ENCODE measurements around the gene AKAP4.

The AKAP4 gene, protein sequence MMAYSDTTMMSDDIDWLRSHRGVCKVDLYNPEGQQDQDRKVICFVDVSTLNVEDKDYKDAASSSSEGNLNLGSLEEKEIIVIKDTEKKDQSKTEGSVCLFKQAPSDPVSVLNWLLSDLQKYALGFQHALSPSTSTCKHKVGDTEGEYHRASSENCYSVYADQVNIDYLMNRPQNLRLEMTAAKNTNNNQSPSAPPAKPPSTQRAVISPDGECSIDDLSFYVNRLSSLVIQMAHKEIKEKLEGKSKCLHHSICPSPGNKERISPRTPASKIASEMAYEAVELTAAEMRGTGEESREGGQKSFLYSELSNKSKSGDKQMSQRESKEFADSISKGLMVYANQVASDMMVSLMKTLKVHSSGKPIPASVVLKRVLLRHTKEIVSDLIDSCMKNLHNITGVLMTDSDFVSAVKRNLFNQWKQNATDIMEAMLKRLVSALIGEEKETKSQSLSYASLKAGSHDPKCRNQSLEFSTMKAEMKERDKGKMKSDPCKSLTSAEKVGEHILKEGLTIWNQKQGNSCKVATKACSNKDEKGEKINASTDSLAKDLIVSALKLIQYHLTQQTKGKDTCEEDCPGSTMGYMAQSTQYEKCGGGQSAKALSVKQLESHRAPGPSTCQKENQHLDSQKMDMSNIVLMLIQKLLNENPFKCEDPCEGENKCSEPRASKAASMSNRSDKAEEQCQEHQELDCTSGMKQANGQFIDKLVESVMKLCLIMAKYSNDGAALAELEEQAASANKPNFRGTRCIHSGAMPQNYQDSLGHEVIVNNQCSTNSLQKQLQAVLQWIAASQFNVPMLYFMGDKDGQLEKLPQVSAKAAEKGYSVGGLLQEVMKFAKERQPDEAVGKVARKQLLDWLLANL

DNA sequence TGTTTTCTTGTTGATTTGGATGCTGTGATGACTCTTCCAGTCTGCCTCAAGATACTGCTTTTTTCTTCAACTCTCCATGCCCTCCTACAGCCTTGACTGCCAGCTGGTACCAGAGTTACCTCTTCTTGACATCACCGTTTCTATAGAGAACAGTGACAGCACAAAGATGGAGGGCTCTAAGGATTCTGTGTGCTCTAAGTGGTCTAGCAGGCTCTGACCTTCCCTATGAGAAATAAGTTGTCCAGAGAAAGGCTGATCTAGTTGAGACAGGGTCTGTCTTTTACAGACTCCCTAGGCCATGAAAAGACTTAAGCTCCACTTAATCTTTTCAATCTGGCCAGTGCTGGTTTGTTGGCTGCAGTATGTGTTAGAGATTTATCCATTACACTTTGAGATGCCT lies at the start of gene AKAP4:
Gene AKAP4 (minus strand): TSS at position 101 of the 400 bp plus-strand sequence. CDS start 118 bp downstream, outside the sequence.
- DNase-seq (ENCODE audit: low spot score): no peak

GRCh38 chrX:50211510-50211909 lies 10.7 kb upstream of the AKAP4 start:
- peak; percentile 7 for DNase-seq (ENCODE audit: low spot score)

DNA sequence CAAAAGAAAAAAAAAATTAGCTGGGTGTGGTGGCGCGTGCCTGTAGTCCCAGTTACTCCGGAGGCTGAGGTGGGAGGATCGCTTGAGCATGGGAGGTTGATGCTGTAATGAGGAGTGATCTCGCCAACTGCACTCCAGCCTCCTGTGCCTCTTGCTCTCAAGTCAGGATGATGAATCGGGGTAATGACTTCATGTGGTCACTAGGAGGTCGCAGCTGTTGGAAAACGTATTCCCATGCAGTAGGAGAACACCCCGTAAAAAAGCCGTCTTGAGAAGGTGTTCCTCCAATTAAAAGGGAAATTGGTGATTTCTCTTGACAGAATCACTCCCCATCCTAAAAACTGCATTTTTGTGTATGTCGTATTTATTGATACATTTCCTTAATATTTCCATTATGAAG lies 5.9 kb upstream of the AKAP4 start:
- no peak for DNase-seq (ENCODE audit: low spot score)

- peak; percentile 72 for DNase-seq (ENCODE audit: low spot score)
These were observed 3.6 kb upstream of the AKAP4 start, which contains the start of gene CCNB3 for GRCh38 chrX:50204364-50204899. Gene CCNB3, plus strand, starts transcription at chrX:50204765. Its CDS starts 80,399 bp downstream, at chrX:50285164.

DNA sequence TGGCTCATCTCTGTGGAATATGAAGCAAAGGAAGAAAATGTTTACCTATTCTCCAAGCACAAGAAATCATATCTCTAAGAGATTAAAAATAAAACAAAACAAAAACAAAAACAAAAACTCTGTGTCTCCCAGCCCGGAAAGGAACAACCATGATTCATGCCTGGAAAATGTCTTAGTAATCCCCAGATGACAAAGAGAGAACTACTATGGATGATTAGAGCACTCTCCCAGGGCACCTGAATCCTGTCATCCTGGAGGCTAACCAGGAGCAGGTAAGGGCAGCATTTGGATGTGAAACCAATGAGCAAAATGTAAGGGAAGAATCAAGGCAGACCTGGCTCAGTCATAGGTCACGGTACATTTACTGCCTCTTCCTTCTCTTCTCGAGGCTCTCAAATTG lies 1.7 kb upstream of the AKAP4 start:
- DNase-seq (ENCODE audit: low spot score): no peak

DNA sequence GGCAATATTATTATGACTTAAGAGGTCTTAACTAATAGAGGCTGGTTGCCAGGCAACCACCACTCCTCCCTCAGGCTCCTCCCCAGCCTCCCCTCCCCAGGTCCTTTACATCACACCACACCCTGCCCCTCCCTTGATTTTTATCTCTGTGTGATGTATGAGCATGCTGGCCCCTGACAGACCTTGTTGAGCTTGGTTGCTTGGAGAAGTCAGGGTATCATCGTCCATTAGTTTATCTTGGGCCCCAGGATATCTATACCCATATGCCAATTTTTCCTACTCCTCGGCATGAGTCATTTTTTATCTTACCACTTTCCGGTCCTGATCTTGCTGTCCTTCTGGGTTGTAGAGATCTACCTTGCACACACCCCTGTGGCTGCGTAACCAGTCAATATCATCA lies 2.5 kb downstream of the AKAP4 start:
- no peak for DNase-seq (ENCODE audit: low spot score)

DNA sequence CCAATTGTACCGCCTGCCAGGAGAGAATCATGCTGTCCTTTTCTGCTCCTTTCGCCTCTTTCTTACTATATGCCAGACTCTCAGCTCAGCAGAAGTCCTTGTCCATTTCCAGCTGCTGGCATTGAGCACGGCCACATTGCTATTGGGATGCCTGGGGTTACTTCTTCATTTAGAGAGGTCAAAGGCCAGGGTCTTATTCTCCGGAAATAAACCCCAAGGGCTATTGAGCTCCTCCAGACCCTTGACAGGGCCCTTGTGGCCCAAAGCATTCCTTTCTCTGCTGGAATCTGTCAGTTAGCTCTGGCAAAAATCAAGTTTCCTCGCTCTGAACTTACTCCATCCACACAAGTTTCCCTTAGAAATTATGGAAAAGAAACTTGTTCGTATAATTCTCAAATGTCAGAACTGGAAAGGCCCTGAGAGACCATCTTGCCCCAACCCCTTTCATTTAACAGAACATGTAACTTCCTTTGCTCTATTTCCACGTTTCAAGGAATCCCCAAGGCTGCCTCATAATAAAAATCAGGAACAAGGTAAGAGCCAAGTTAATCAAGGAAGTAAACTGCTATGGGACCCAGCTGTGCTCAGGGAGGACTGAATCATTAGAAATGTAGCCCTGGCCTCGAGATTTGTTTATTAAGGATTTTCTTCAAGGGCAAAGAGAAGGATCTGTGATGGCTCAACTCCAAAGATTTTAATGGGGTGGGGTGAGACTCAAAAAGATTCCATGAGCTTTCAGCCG lies 11.8 kb downstream of the AKAP4 start:
- DNase-seq (ENCODE audit: low spot score): no peak

DNA sequence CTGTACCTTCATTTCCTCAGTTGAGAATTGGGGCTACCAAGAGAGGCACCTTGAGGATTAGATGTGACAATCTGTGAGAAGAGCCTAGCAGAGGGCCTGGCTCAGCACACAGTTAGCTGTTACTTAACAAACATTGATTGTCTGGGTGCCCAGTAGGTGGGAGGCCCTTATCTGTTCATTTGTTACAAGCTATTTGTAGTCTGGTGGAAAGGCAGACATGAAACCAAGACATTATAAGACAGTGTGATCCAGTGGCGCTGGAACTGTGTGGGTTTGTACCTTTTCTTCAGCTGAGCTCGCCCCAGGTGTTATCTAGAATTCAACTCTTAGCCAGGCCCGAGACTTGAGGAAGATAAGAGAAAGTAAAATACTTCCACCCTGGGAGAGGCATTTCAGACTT lies 16.9 kb downstream of the AKAP4 start:
- no peak for DNase-seq (ENCODE audit: low spot score)

- no peak for DNase-seq (ENCODE audit: low spot score)
These were observed 20.5 kb downstream of the AKAP4 start for GRCh38 chrX:50180073-50180940.

GRCh38 chrX:50169717-50170116 lies 31.1 kb downstream of the AKAP4 start:
- no peak for DNase-seq (ENCODE audit: low spot score)

DNA sequence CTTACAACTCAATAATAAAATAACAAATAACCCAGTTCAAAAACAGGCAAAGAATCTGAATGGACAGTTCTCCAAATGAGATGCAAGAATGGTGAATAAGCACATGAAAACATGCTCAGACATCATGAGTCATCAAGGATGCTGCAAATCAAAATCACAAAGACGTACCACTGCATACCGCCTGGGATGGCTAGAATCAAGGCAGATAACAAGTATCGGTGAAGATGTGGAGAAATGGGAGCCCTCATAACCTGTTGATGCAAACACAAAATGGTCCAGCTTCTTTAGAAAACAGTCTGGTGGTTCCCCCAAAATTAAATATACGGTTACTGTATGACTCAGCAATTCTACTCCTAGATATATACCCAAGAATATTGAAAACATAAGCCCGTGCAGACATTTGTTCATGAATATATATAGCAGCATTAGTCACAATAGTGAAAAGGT lies 32.5 kb downstream of the AKAP4 start:
- no peak for DNase-seq (ENCODE audit: low spot score)

GRCh38 chrX:50167366-50167765 lies 33.4 kb downstream of the AKAP4 start:
- no peak for DNase-seq (ENCODE audit: low spot score)

DNA sequence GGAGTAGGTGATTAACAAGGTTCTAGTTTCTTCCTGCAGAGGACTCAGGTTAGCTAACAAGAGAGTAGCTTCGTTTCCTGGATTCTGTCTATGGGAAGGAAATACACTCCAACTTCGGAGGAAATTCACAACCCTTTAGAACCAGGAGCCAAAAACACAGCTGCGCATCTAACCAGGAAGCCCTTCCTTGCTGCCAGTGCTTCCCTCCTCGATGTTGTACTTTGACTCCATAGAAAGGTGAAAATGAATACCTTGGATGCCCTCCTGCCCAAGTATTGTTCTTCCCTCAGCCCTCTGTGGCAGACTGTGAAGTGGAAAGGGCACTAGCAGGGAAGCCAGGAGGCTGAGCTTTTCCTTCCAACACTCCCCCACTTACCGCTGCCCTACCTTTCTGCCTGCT lies 35.1 kb downstream of the AKAP4 start:
- no peak for DNase-seq (ENCODE audit: low spot score)

GRCh38 chrX:50161127-50161526 lies 39.7 kb downstream of the AKAP4 start:
- no peak for DNase-seq (ENCODE audit: low spot score)

- DNase-seq (ENCODE audit: low spot score): no peak
These were observed 42.2 kb downstream of the AKAP4 start for GRCh38 chrX:50158593-50158992.

- DNase-seq (ENCODE audit: low spot score): no peak
These were observed 43.2 kb downstream of the AKAP4 start for GRCh38 chrX:50157545-50158135.

DNA sequence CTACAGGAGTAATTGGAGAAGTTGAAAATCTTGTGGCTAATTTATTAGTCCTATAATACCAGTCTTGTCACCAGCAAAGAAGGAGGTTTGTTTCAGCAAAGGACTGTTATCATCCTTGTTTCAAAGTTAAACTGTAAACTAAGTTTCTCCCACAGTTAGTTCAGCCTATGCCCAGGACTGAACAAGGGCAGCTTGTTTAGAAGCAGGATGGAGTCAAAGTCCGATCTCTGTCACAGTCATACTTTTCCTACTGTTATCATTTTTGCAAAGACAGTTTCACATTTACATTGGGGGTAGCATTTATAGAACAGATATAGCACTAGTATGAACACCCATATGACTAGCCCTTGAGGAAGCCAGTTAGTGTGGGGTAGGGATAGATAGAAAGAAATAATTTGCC lies 46.4 kb downstream of the AKAP4 start:
- no peak for DNase-seq (ENCODE audit: low spot score)

DNA sequence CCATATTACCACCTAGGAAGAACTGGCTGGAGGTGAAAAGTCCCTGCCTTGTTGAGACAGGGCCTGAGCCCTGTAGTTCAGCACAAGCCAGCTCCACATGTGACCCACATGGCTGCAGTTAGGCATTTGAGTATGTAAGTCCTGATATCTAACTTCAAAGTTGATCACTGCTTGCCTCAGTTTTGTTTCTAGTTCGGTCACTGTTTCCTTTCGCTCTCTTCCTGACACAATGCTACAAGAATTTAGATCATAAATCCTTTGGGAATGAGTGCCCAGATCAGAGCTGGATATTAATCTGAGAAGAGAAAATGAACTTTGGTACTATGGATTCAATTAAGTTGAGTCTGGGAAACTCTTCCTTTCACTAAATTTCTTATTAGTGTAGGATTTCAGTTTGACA lies 48.4 kb downstream of the AKAP4 start:
- peak; percentile 6 for DNase-seq (ENCODE audit: low spot score)

DNA sequence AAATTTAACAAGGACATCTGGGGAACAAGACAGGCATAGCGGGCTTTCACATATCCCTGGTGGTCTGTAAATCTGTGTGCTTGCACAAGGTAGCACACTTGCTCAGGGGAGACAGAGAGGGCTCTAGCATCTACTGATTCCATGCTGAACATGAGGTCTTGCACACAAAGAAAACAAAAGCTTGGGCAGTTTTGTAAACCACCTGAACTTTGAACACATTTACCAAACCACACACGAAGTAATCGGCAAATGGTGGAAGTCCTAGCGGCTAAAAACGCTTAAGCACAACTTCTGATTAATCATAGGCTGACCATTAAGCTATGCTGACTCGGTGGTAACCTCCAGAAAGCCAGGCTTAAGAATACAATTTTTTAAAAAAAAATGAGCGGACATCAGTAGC lies 52.8 kb downstream of the AKAP4 start:
- no peak for DNase-seq (ENCODE audit: low spot score)
